GM20000 (cell line): Measurements from ENCODE around the gene TMEM258.

Experiments
- DNase-seq: peaks from one replicate; pipeline ENCODE4 v3.0.0; 2012; ENCODE audit warnings: low spot score
- CTCF ChIP-seq: IDR thresholded peaks from 2 replicates; pipeline ENCODE4 v1.5.1; 2012; ENCODE audit warnings: mild to moderate bottlenecking, control low read depth; ENCODE audit errors: extremely low read depth, missing control alignments

The TMEM258 gene

GRCh38 chr11:61766353-61766841 lies 26.0 kb downstream of the TMEM258 start:
- no peak for TF ChIP-seq CTCF
- DNase-seq, result no peak

GRCh38 chr11:61765550-61766253 lies 26.7 kb downstream of the TMEM258 start:
- TF ChIP-seq CTCF, result no peak

GRCh38 chr11:61764606-61765260 lies 27.7 kb downstream of the TMEM258 start:
- DNase-seq, result no peak
- TF ChIP-seq CTCF, result no peak

More at GRCh38 chr11:61765550-61766253, 26.7 kb downstream of the TMEM258 start:
- DNase-seq, result no peak

- no peak for TF ChIP-seq CTCF
- DNase-seq, result no peak
These were observed 28.3 kb downstream of the TMEM258 start for GRCh38 chr11:61763930-61764605.

- no peak for DNase-seq
- TF ChIP-seq CTCF, result no peak
These were observed 29.6 kb downstream of the TMEM258 start for GRCh38 chr11:61762798-61763197.

- TF ChIP-seq CTCF, result no peak
- DNase-seq, result no peak
These were observed 30.2 kb downstream of the TMEM258 start for GRCh38 chr11:61762223-61762615.

GRCh38 chr11:61761440-61762222 lies 30.8 kb downstream of the TMEM258 start:
- TF ChIP-seq CTCF, result no peak
- no peak for DNase-seq
